CD4-positive, alpha-beta T cell treated with Interleukin-4 for 4 hours (primary cell): ENCODE results near the gene RAB22A.
"Not testable (repeated sequence)": the region's sequence is repeated elsewhere in the genome, so short reads cannot be mapped to it uniquely, and the experiment has no call there.

Source experiments
- DNase-seq: peaks from one replicate; pipeline ENCODE4 v3.0.0-alpha.2; 2020

The RAB22A gene

GRCh38 chr20:58352468-58352867, 43.0 kb downstream of the RAB22A start:
- no peak for DNase-seq

GRCh38 chr20:58359441-58359840, 49.9 kb downstream of the RAB22A start:
- no peak for DNase-seq

- no peak for DNase-seq
These were observed 51.4 kb downstream of the RAB22A start for GRCh38 chr20:58360936-58361335.

GRCh38 chr20:58361481-58362205, 52.1 kb downstream of the RAB22A start:
- DNase-seq = no peak

- DNase-seq = no peak
These were observed 52.6 kb downstream of the RAB22A start for GRCh38 chr20:58362206-58362516.

- DNase-seq = no peak
These were observed 53.5 kb downstream of the RAB22A start for GRCh38 chr20:58362970-58363369.

- DNase-seq = no peak
These were observed 57.4 kb downstream of the RAB22A start for GRCh38 chr20:58366866-58367265.

GRCh38 chr20:58372806-58373205, 63.3 kb downstream of the RAB22A start:
- DNase-seq = no peak

- DNase-seq = not testable (repeated sequence)
These were observed 63.8 kb downstream of the RAB22A start for GRCh38 chr20:58373296-58373695.

- no peak for DNase-seq
These were observed 64.7 kb downstream of the RAB22A start for GRCh38 chr20:58374027-58374850.

- DNase-seq = no peak
These were observed 65.6 kb downstream of the RAB22A start for GRCh38 chr20:58374906-58375758.

GRCh38 chr20:58375759-58376352, 66.3 kb downstream of the RAB22A start:
- no peak for DNase-seq

- DNase-seq = no peak
These were observed 67.5 kb downstream of the RAB22A start for GRCh38 chr20:58377017-58377416.

- no peak for DNase-seq
These were observed 68.4 kb downstream of the RAB22A start for GRCh38 chr20:58377766-58378401.

GRCh38 chr20:58378704-58379103, 69.2 kb downstream of the RAB22A start:
- no peak for DNase-seq

GRCh38 chr20:58381627-58382026, 72.1 kb downstream of the RAB22A start:
- no peak for DNase-seq

GRCh38 chr20:58382096-58382495, 72.6 kb downstream of the RAB22A start:
- no peak for DNase-seq

- no peak for DNase-seq
These were observed 75.3 kb downstream of the RAB22A start for GRCh38 chr20:58384821-58385220.

GRCh38 chr20:58388028-58388601, 78.6 kb downstream of the RAB22A start:
- no peak for DNase-seq

- DNase-seq = peak; percentile 94
These were observed 79.4 kb downstream of the RAB22A start, which contains the start of gene VAPB for GRCh38 chr20:58388882-58389323. VAPB (plus strand) TSS chr20:58389229; CDS start chr20:58389460, 231 bp downstream.

- DNase-seq = no peak
These were observed 79.9 kb downstream of the RAB22A start for GRCh38 chr20:58389324-58389967.
